A673 (cell line): ENCODE measurements around the gene GADD45A.

Experiments
- EZH2 ChIP-seq: fragments of 200-600 bp; sonication (generic); IDR thresholded peaks from 2 replicates; pipeline ENCODE4 v1.6.1; 2017; ENCODE audit warnings: borderline replicate concordance, low read depth, mild to moderate bottlenecking, mixed read lengths, antibody characterized with exemption, low read length; ENCODE audit not compliant: poor library complexity, severe bottlenecking
- TF ChIP-seq, protein P1 (sequence below): fragments of 300-800, 200-600 bp; sonication (generic); conservative IDR thresholded peaks from 2 replicates; pipeline ENCODE4 v1.5.1; 2017; ENCODE audit warnings: low read depth, mild to moderate bottlenecking, antibody characterized with exemption, low read length, moderate library complexity, mixed read lengths

DNA sequence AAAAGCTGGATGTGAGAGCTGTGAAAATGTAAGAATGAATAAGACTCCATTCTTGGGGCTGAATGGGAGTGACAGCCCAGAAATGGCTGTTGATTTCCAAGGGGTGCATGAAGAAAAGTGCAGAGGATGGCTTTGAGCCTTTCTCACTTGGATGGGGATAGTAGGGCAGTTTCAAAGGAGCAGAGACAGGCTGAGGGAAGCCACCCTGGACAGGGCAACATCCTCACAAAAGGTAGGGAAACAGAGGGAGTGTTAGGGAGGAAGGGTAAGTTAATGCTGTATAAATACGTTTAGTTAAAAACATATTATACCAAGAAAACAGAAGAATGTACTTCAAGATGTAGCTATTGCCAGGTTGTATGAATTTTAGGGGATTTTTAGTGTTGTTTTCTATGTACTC, 38.1 kb downstream of the GADD45A start:
- TF ChIP-seq, protein P1, sequence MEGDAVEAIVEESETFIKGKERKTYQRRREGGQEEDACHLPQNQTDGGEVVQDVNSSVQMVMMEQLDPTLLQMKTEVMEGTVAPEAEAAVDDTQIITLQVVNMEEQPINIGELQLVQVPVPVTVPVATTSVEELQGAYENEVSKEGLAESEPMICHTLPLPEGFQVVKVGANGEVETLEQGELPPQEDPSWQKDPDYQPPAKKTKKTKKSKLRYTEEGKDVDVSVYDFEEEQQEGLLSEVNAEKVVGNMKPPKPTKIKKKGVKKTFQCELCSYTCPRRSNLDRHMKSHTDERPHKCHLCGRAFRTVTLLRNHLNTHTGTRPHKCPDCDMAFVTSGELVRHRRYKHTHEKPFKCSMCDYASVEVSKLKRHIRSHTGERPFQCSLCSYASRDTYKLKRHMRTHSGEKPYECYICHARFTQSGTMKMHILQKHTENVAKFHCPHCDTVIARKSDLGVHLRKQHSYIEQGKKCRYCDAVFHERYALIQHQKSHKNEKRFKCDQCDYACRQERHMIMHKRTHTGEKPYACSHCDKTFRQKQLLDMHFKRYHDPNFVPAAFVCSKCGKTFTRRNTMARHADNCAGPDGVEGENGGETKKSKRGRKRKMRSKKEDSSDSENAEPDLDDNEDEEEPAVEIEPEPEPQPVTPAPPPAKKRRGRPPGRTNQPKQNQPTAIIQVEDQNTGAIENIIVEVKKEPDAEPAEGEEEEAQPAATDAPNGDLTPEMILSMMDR = no peak
- TF ChIP-seq EZH2 = no peak
